Measurements from ENCODE around the gene THRB. TPM values are rescaled to one million over a fixed set of nuclear protein-coding genes. Genes with fewer than 3 reads are reported as not detected.

THRB gene
- total RNA-seq, 2 experiments from 2014 or later, result not detected

DNA sequence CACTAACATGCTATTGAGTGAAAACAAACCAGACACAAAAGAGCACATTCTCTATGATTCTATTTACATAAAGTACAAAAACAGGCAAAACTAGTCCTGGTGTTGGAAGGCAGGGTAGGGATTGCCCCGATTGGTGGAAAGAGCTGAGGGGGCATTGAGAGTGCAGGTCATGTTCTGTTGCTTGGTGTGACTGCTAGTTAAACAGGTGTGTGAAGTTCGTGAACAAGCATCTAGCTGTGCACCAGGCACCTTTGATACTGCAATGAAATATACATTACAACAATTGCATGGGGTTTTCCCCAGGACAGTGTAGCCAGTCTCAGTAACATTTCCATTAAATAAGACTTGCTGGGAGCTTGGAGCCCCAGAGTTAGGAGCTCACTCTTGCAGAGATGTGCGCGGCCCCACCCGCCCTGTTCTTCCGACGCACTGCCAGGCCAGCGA is 26.3 kb upstream of the THRB start:
- H3K27me3 Mint-ChIP-seq, result peaks cover 56% of the 10 kb centered on the region
- no peaks in the 10 kb centered on the region for H3K36me3 Mint-ChIP-seq
- H3K4me1 Mint-ChIP-seq, result peaks cover 4% of the 10 kb centered on the region
- H3K9me3 Mint-ChIP-seq, result no peaks in the 10 kb centered on the region
- H3K4me3 Mint-ChIP-seq, result no peak overlapping the region
- no peak for DNase-seq
- H3K27ac Mint-ChIP-seq, result no peak overlapping the region

DNA sequence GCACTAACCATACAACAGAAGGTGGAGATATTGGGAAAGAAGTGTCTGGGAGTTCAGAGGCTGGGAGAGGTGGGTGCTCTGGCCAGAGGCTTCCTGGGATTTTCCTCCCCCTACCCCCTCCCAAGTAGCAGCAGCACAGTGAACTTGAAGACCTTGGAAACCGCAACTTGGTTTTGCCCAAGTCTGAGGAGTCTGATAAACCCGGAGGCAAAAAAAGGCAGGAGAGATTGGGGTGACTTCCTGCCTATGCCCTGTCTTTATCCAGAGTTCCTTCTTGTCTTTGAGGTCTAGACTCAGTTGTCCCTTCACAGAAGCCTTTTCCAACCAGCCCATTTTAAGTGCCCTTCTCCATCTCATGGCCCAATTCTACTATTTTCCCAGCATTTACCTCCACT is 25.4 kb upstream of the THRB start:
- Mint-ChIP-seq H3K4me1 (peaks cover 4% of the 10 kb centered on the region), H3K27me3 (peaks cover 59% of the 10 kb centered on the region), H3K9me3 (no peaks in the 10 kb centered on the region)

DNA sequence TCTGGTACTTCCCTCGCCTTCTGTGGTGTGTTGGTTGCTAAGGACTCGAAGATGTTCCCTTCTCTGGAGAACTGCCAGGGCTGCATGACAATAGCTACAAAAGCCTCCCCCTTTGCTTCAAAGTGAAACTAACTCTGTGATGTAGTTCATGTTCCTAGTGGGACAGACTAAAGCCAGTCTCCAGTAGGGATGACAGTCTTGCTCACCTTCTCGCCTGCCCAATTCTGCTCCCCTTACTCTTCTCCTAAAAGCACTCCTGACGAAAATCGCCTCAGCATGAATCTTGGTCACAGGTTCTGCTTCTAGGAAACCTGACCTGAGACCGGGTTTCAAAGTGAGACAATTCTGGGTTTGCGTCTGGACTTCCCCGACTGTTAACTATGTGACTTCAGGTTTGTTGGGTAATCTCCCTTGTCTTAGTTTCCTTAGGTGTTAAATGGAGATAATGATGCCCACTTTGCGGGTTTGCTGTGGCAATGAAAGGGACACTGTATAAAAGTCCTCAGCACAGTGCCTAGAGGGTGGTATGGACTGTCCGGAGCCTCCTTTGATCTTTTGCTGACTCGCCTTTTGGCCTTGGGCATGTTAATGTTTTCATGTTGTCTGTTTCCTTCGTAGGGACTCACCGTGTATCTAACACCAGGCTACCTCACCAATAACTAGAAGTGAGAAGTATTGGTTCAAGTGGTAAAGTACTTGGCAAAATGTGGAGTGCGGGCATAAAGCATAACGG is 24.9 kb upstream of the THRB start:
- Mint-ChIP-seq H3K36me3 (no peaks in the 10 kb centered on the region), H3K9me3 (no peaks in the 10 kb centered on the region), H3K27me3 (peaks cover 59% of the 10 kb centered on the region), H3K27ac (no peak overlapping the region), H3K4me3 (no peak overlapping the region), H3K4me1 (peaks cover 4% of the 10 kb centered on the region)
- DNase-seq, result no peak

More for the DNA sequence above, 25.4 kb upstream of the THRB start:
- H3K4me3 Mint-ChIP-seq, result no peak overlapping the region
- H3K27ac Mint-ChIP-seq, result no peak overlapping the region
- no peaks in the 10 kb centered on the region for H3K36me3 Mint-ChIP-seq
- DNase-seq, result no peak

- H3K4me1 Mint-ChIP-seq, result peaks cover 4% of the 10 kb centered on the region
- no peaks in the 10 kb centered on the region for H3K36me3 Mint-ChIP-seq
- no peak overlapping the region for H3K27ac Mint-ChIP-seq
Observed at GRCh38 chr3:24518990-24519367, 24.3 kb upstream of the THRB start.

DNA sequence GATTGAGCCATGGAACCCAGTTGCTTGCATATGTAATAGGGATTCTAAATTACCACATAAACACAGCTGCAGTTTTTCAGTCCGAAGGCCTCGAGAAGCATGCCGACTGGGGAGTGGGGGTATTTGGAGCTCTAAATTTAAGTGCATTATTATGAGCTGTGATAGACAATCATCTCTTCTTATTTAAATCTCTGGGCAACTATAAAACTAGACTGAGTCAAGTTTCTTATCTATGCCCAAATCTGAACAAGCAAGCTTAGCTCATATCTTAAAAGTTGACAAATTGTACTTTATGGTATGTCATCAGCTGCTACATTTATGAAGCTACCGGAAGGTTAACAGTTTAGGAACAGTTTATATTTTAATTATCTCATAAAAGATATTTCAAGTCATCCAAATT is 19.5 kb upstream of the THRB start:
- no peak overlapping the region for H3K4me3 Mint-ChIP-seq
- H3K4me1 Mint-ChIP-seq, result no peaks in the 10 kb centered on the region
- H3K36me3 Mint-ChIP-seq, result no peaks in the 10 kb centered on the region
- DNase-seq, result no peak
- peaks cover 23% of the 10 kb centered on the region for H3K27me3 Mint-ChIP-seq
- no peak overlapping the region for H3K27ac Mint-ChIP-seq
- H3K9me3 Mint-ChIP-seq, result peaks cover 1% of the 10 kb centered on the region

More at GRCh38 chr3:24518990-24519367, 24.3 kb upstream of the THRB start:
- Mint-ChIP-seq H3K27me3 (peaks cover 56% of the 10 kb centered on the region), H3K4me3 (no peak overlapping the region), H3K9me3 (no peaks in the 10 kb centered on the region)
- no peak for DNase-seq

GRCh38 chr3:24513463-24513862 is 18.8 kb upstream of the THRB start:
- Mint-ChIP-seq H3K27ac (no peak overlapping the region), H3K9me3 (peaks cover 1% of the 10 kb centered on the region), H3K27me3 (peaks cover 17% of the 10 kb centered on the region), H3K36me3 (no peaks in the 10 kb centered on the region), H3K4me3 (no peak overlapping the region), H3K4me1 (no peaks in the 10 kb centered on the region)
- DNase-seq, result no peak

DNA sequence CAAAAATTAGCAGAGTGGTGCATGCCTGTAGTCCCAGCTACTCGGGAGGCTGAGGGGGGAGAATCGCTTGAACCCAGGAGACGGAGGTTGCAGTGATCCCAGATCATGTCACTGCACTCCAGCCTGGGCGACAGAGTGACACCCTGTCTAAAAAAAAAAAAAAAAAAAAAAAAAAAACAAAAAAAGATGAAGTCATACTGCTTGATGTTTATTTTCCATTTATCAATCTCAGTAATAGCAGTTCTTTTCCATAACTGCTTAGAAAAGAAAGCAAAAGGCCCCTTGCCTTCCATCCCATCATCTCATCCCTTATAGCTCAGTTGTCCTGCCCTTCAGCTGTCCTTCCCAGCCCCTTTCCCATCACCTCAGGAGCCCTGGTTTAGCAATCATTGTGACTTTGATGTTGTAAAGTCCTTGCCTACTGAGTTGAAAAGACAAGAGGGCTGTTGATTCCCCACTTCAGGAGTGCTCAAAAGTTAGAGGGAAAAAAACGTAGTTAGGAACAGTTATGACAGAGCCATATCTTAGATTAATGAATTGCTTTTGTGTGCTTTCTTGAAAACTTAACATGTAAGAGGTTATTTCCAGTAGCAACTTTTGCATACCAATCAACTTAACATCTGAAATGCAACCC is 18.0 kb upstream of the THRB start:
- H3K27ac Mint-ChIP-seq, result no peak overlapping the region
- no peaks in the 10 kb centered on the region for H3K4me1 Mint-ChIP-seq
- H3K9me3 Mint-ChIP-seq, result peaks cover 1% of the 10 kb centered on the region
- H3K4me3 Mint-ChIP-seq, result no peak overlapping the region
- DNase-seq, result no peak
- H3K27me3 Mint-ChIP-seq, result peaks cover 16% of the 10 kb centered on the region
- no peaks in the 10 kb centered on the region for H3K36me3 Mint-ChIP-seq

DNA sequence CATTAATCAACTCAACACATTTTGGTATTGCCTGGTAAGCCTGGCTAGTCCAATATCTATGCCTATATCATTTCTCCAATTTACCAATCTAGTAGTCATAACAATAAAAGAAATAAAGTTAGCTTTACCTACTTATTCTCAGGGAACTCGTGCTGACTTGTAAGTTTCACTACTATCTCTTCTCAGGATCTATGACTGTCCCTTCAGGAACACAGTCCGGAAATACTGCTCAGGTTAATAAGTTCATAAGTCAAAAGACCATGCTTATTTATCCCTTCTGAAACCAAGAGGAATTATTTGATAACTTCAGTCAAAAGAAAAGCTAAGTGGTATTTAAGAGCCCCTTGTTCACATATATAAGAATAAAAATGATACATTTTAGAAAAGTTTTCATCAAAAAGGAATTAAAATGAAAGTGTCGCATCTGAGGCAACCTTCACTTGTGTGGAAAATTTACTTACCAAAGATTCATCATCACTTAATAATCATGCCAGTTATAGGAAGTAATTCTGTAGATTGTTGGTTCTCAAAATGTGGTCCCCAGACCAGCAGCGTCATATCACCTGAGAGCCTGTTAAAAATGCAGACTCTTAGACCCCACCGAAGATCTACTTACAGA is 15.5 kb upstream of the THRB start:
- Mint-ChIP-seq H3K9me3 (peaks cover 1% of the 10 kb centered on the region), H3K27ac (no peak overlapping the region), H3K27me3 (peaks cover 7% of the 10 kb centered on the region), H3K4me1 (no peaks in the 10 kb centered on the region), H3K4me3 (no peak overlapping the region), H3K36me3 (no peaks in the 10 kb centered on the region)
- no peak for DNase-seq

- Mint-ChIP-seq H3K27ac (no peak overlapping the region), H3K9me3 (peaks cover 1% of the 10 kb centered on the region), H3K27me3 (peaks cover 7% of the 10 kb centered on the region), H3K4me3 (no peak overlapping the region), H3K4me1 (peaks cover under 1% of the 10 kb centered on the region), H3K36me3 (no peaks in the 10 kb centered on the region)
- DNase-seq, result no peak
Observed at GRCh38 chr3:24508423-24508839, 13.8 kb upstream of the THRB start.

- Mint-ChIP-seq H3K27ac (no peak overlapping the region), H3K4me1 (peaks cover 5% of the 10 kb centered on the region), H3K9me3 (peaks cover 1% of the 10 kb centered on the region), H3K36me3 (no peaks in the 10 kb centered on the region), H3K27me3 (peaks cover 3% of the 10 kb centered on the region), H3K4me3 (no peak overlapping the region)
- no peak for DNase-seq
Observed at GRCh38 chr3:24507776-24508422, 13.2 kb upstream of the THRB start.

DNA sequence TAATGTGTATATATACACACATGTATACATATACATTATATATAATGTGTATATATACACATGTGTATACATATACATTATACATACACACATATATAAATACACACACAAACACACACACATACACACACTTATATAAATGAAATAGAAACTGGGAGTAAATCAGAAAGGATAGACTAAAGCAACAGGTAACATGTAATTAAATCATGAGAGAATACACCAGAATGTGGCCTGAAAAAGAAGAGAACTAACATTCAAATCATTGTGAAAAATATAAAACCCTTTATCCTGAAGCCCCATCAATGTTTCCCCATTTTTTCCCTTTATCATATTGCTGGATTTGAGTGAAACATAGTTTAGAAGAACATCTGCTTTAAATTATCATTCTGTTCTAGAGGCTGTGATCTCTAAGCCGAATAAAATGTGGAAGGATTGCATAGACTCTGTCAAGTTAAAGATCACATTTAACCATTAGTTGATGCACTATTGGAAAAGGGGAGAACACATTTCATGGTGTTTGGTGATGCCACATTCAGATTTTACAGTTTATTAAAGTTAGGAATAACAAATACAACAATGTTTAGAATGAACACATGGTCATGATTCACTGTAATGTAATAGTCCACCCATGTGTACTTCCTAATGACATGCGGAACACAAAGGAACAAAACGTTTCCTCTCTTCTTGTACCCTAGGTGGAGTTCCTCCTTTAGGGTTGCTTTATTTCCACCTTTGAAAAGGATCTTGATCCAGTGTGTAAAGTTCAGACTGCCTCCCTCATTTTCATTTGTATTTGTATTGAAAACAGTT is 12.5 kb upstream of the THRB start:
- H3K4me1 Mint-ChIP-seq, result peaks cover 9% of the 10 kb centered on the region
- DNase-seq, result no peak
- no peak overlapping the region for H3K27ac Mint-ChIP-seq
- no peak overlapping the region for H3K4me3 Mint-ChIP-seq
- no peaks in the 10 kb centered on the region for H3K36me3 Mint-ChIP-seq
- H3K9me3 Mint-ChIP-seq, result peaks cover 1% of the 10 kb centered on the region
- peaks cover 3% of the 10 kb centered on the region for H3K27me3 Mint-ChIP-seq

DNA sequence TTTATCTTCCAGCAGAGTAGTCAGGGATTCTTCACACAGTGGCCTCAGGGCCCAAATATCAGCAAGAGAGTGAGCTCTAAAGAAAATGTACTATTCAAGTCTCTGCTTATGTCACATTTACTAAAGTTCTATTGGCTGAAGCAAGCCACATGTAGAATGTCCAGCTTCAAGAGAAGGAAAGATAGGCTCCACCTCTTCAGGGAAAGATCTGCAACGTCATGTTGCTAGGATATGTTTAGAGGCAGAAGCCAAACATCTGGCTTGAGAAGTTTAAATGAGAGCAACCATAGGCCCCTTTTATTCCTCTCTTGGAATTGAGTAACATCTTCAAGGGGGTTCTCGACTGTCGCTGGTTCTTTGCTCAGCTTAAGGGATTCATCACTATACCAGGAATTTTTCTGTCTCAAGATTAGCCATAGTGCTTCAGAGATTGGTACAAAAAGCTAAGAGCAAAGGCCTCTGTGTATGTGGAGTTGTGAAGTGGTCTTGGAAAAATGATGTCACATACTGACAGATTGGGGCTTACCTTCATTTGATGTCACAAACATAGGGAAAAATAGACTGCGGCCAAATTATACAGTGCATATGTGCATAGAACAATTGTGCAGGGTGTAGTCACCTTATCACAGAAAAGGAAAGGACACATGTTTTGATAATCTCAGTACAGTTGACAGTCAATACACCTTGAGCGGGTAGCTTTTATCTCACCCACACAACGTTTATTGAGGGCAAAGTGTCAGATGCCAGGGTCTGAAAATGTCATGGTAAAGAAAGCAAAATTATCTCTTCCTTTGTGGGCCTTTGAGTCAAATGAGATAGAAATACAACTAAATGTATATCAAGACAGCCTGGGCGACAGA is 11.3 kb upstream of the THRB start:
- H3K9me3 Mint-ChIP-seq, result peaks cover under 1% of the 10 kb centered on the region
- H3K36me3 Mint-ChIP-seq, result no peaks in the 10 kb centered on the region
- H3K4me1 Mint-ChIP-seq, result peaks cover 9% of the 10 kb centered on the region
- DNase-seq, result no peak
- peaks cover 7% of the 10 kb centered on the region for H3K27me3 Mint-ChIP-seq
- H3K27ac Mint-ChIP-seq, result no peak overlapping the region
- H3K4me3 Mint-ChIP-seq, result no peak overlapping the region

GRCh38 chr3:24504772-24505171 is 10.1 kb upstream of the THRB start:
- Mint-ChIP-seq H3K9me3 (no peaks in the 10 kb centered on the region), H3K36me3 (no peaks in the 10 kb centered on the region), H3K4me3 (no peak overlapping the region), H3K27ac (no peak overlapping the region), H3K4me1 (peaks cover 9% of the 10 kb centered on the region), H3K27me3 (peaks cover 10% of the 10 kb centered on the region)
- no peak for DNase-seq

DNA sequence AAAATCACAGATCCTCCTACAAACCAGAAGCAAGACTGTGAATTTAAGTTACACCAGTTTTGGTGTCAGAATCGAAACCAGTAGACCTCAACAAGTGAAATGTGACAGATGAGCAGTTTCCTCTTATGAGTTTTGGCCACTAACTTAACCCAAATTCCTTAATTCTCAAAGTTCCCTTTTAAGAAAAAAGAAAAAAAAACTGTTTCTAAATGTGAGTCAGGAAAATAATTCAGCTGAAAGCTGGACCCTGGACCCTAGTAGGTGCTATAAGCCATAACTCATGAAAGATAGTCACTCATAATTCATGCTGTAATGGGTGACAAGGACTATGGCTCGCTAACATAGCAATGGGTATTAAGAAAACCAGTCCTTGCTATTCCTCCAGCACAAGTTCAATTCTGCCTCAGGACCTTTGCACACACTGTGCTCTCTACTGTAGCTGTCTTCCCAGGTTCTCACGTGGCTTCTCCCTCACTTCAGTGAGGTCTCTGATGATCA is 9.0 kb upstream of the THRB start:
- no peak overlapping the region for H3K27ac Mint-ChIP-seq

More for the DNA sequence above, 9.0 kb upstream of the THRB start:
- H3K4me1 Mint-ChIP-seq, result peaks cover 9% of the 10 kb centered on the region
- no peaks in the 10 kb centered on the region for H3K9me3 Mint-ChIP-seq
- peaks cover 16% of the 10 kb centered on the region for H3K27me3 Mint-ChIP-seq
- no peak for DNase-seq
- H3K36me3 Mint-ChIP-seq, result no peaks in the 10 kb centered on the region
- H3K4me3 Mint-ChIP-seq, result no peak overlapping the region
